HL-60 (cell line): ENCODE measurements around the gene MRPL9.

ENCODE experiments used
- GABPA ChIP-seq: IDR thresholded peaks from 2 replicates; pipeline ENCODE4 v1.6.1; 2012; ENCODE audit warnings: low read depth
- POLR2AphosphoS5 ChIP-seq: IDR thresholded peaks from 2 replicates; pipeline ENCODE4 v1.6.1; 2012; ENCODE audit warnings: low read depth
- SPI1 ChIP-seq: IDR thresholded peaks from 2 replicates; pipeline ENCODE4 v1.6.1; 2012; ENCODE audit warnings: low read depth, mild to moderate bottlenecking, borderline replicate concordance
- TF ChIP-seq, protein P1 (sequence below): IDR thresholded peaks from one replicate; pipeline ENCODE4 v1.5.1; 2011; ENCODE audit warnings: low read length, control low read depth, inconsistent platforms; ENCODE audit not compliant: insufficient read depth
- TF ChIP-seq, protein P2 (sequence below): IDR thresholded peaks from 2 replicates; pipeline ENCODE4 v1.6.1; 2012; ENCODE audit warnings: low read depth; ENCODE audit not compliant: insufficient replicate concordance

DNA sequence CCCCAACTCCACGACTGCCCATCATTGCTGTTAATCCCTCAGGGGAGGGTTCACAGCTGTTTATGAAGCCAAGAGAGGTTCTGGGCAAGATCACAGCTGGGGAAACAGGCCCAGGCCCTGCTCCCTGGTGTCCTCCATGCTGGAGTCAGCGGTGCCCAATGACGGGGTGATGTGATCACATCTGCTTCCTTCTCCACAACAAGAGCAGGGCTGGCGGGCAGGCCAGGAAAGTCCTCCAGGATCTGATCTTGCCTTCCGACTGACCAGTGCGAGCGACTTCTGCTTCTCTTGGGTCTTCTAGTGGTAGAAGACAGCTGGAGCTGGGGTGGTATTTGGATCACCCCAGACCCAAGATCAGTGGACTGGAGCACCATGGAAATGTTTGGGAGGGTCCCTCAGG lies 42.9 kb upstream of the MRPL9 start:
- TF ChIP-seq, protein P1, sequence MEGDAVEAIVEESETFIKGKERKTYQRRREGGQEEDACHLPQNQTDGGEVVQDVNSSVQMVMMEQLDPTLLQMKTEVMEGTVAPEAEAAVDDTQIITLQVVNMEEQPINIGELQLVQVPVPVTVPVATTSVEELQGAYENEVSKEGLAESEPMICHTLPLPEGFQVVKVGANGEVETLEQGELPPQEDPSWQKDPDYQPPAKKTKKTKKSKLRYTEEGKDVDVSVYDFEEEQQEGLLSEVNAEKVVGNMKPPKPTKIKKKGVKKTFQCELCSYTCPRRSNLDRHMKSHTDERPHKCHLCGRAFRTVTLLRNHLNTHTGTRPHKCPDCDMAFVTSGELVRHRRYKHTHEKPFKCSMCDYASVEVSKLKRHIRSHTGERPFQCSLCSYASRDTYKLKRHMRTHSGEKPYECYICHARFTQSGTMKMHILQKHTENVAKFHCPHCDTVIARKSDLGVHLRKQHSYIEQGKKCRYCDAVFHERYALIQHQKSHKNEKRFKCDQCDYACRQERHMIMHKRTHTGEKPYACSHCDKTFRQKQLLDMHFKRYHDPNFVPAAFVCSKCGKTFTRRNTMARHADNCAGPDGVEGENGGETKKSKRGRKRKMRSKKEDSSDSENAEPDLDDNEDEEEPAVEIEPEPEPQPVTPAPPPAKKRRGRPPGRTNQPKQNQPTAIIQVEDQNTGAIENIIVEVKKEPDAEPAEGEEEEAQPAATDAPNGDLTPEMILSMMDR, result no peak
- TF ChIP-seq, protein P2, sequence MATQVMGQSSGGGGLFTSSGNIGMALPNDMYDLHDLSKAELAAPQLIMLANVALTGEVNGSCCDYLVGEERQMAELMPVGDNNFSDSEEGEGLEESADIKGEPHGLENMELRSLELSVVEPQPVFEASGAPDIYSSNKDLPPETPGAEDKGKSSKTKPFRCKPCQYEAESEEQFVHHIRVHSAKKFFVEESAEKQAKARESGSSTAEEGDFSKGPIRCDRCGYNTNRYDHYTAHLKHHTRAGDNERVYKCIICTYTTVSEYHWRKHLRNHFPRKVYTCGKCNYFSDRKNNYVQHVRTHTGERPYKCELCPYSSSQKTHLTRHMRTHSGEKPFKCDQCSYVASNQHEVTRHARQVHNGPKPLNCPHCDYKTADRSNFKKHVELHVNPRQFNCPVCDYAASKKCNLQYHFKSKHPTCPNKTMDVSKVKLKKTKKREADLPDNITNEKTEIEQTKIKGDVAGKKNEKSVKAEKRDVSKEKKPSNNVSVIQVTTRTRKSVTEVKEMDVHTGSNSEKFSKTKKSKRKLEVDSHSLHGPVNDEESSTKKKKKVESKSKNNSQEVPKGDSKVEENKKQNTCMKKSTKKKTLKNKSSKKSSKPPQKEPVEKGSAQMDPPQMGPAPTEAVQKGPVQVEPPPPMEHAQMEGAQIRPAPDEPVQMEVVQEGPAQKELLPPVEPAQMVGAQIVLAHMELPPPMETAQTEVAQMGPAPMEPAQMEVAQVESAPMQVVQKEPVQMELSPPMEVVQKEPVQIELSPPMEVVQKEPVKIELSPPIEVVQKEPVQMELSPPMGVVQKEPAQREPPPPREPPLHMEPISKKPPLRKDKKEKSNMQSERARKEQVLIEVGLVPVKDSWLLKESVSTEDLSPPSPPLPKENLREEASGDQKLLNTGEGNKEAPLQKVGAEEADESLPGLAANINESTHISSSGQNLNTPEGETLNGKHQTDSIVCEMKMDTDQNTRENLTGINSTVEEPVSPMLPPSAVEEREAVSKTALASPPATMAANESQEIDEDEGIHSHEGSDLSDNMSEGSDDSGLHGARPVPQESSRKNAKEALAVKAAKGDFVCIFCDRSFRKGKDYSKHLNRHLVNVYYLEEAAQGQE, result no peak
- TF ChIP-seq POLR2AphosphoS5, result no peak
- TF ChIP-seq SPI1, result no peak
- TF ChIP-seq GABPA, result no peak
